Keratinocyte (primary cell): ENCODE data around the gene NCBP3.

Source experiments
- EZH2 ChIP-seq: IDR thresholded peaks from one replicate; pipeline ENCODE4 v1.6.1; 2012; ENCODE audit warnings: inconsistent platforms, mild to moderate bottlenecking, low read length, moderate library complexity
- TF ChIP-seq, protein P1 (sequence below), 3 experiments: IDR thresholded peaks in 1 of 3; conservative IDR thresholded peaks in 1 of 3; optimal IDR thresholded peaks in 1 of 3; 2 replicates in 2 of 3; 3 replicates in 1 of 3; pipeline versions ENCODE3 to v1.5.1; 2011; ENCODE audit warnings: low read length in 3 of 3, mild to moderate bottlenecking in 3 of 3, moderate library complexity in 2 of 3, control low read depth in 1 of 3, inconsistent platforms in 1 of 3; ENCODE audit not compliant: insufficient read depth in 2 of 3; ENCODE audit errors: extremely low read depth in 1 of 3

DNA sequence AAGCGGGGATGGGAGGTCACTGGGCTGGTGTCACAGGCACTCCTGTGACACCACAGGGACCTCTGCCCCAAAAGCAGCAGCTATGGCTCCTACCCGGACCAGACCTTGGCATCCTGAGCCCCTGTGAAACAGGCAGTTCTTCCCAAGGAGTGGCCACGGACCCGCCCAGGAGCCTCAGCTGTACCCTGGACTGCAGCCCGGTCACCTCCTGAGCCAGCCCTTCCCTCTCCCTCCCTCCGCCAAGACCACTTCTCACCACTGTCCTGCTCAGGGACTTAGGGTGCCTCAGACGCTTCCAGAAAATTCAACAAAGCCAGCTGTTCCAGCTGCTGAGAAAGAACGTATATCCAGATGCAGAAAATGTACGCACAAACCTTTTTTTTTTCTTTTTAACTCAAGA lies 13.9 kb upstream of the NCBP3 start:
- TF ChIP-seq, protein P1, sequence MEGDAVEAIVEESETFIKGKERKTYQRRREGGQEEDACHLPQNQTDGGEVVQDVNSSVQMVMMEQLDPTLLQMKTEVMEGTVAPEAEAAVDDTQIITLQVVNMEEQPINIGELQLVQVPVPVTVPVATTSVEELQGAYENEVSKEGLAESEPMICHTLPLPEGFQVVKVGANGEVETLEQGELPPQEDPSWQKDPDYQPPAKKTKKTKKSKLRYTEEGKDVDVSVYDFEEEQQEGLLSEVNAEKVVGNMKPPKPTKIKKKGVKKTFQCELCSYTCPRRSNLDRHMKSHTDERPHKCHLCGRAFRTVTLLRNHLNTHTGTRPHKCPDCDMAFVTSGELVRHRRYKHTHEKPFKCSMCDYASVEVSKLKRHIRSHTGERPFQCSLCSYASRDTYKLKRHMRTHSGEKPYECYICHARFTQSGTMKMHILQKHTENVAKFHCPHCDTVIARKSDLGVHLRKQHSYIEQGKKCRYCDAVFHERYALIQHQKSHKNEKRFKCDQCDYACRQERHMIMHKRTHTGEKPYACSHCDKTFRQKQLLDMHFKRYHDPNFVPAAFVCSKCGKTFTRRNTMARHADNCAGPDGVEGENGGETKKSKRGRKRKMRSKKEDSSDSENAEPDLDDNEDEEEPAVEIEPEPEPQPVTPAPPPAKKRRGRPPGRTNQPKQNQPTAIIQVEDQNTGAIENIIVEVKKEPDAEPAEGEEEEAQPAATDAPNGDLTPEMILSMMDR (optimal IDR thresholded peaks at IDR 0.05 in 1 of 3, IDR thresholded peaks at IDR 0.05 in 1 of 3, conservative IDR thresholded peaks at IDR 0.05 in 1 of 3; ENCODE audit: extremely low read depth in 1 of 3, insufficient read depth in 2 of 3, low read length in 3 of 3) = no peak
- no peak for TF ChIP-seq EZH2
